Activated naive CD8-positive, alpha-beta T cell treated with anti-CD3 and anti-CD28 coated beads, Interleukin-2, amount 50 U/mL, for 24 hours (primary cell): ENCODE results near the gene HIPK2.

Experiments
- ATAC-seq: fragments of 150-1000 bp; cut with Tn5 transposase; one replicate; pipeline ENCODE4 v1.10.0; 2021
- DNase-seq: peaks from one replicate; pipeline ENCODE4 v3.0.0; 2021
- H3K27ac Mint-ChIP-seq: one replicate; pipeline ENCODE4 v1.8.0; 2021; ENCODE audit warnings: mild to moderate bottlenecking, mixed read lengths
- H3K27me3 Mint-ChIP-seq: one replicate; pipeline ENCODE4 v1.8.0; 2021; ENCODE audit warnings: mixed read lengths
- H3K36me3 Mint-ChIP-seq: one replicate; pipeline ENCODE4 v1.8.0; 2021; ENCODE audit warnings: low read depth, mixed read lengths
- H3K4me1 Mint-ChIP-seq: one replicate; pipeline ENCODE4 v1.8.0; 2021; ENCODE audit warnings: mixed read lengths
- H3K4me3 Mint-ChIP-seq: one replicate; pipeline ENCODE4 v1.8.0; 2021; ENCODE audit warnings: mild to moderate bottlenecking, moderate library complexity, mixed read lengths
- H3K9me3 Mint-ChIP-seq: one replicate; pipeline ENCODE4 v1.8.0; 2021; ENCODE audit warnings: mixed read lengths

The HIPK2 gene

DNA sequence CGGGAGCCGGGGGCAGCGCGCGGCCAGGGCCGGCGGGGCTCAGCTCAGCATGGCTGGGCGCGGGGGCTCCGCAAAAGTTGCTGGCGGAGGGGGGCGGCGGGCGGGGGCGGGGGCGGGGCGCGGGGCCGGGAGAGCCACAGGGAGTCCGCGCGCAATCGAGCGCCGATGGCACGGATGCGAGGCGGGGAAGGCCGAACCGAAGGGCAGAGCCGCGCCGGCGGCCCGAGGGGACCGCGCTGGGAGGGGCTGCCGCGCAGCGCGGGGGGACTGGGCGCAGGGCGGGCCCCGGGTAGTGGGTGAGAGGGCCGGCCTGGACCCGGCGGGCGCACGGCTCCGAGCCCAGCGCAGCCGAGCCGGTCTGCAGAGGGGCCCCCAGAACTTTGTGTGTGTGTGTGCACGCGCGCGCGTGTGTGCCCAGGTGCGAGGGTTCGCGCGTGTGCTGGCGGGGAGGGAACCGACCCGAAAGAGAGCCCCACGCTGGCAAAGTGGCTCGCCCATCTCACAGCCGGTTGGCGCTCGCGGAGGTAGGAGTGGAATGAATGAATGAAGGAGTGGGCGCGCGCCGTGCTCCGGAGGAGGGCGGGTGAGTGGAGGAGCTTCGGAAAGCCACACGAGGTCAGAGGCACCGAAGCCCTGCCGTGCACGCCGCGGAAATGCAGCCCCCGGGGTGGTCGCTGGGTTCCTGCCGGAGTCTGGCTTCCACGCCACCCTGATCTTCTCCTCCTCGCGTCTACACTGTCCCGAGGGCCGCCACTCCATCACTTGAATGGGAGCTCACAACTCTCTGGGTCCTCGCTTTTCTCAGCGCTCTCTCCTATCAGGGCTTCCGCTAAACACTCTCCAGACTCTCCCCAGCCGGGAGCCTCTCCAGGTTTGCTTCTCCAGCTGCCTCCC is at the start of gene HIPK2:
Gene HIPK2 (minus strand): TSS at position 51 of the 894 bp plus-strand sequence. CDS start 375 bp downstream, outside the sequence.
- DNase-seq = peak; percentile 71
- Mint-ChIP-seq H3K9me3 (no peaks in the 10 kb centered on the region), H3K27me3 (peaks cover 17% of the 10 kb centered on the region), H3K27ac (peak within 1 kb of the TSS; percentile 90), H3K36me3 (no peaks in the 10 kb centered on the region), H3K4me3 (peak within 1 kb of the TSS; percentile 90), H3K4me1 (peaks cover 44% of the 10 kb centered on the region)
- ATAC-seq = peak; percentile 27

DNA sequence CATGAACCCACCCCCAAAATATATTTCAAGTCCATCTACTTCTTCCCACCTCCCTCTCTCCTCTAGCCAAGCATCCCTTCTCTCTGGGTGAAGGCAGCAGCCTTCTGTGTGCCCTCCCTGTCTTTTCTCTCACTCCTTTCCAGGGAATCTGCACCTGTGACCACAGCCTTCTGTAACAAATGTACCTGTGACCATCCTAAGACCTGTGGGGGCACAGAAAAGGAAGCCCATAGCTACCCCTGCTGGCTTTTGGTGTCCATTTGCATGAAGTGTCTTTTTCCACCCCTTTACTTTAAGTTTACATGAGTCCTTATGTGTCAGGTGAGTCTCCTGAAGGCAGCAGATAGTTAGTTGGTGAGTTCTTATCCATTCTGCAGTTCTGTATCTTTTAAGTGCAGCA is 49.2 kb upstream of the HIPK2 start:
- H3K27me3 Mint-ChIP-seq = peaks cover 4% of the 10 kb centered on the region
- H3K4me1 Mint-ChIP-seq = peaks cover 26% of the 10 kb centered on the region
- ATAC-seq (no peak), DNase-seq (no peak)
- H3K9me3 Mint-ChIP-seq = no peaks in the 10 kb centered on the region
- no peak overlapping the region for H3K27ac Mint-ChIP-seq
- no peaks in the 10 kb centered on the region for H3K36me3 Mint-ChIP-seq
- H3K4me3 Mint-ChIP-seq = no peak overlapping the region

DNA sequence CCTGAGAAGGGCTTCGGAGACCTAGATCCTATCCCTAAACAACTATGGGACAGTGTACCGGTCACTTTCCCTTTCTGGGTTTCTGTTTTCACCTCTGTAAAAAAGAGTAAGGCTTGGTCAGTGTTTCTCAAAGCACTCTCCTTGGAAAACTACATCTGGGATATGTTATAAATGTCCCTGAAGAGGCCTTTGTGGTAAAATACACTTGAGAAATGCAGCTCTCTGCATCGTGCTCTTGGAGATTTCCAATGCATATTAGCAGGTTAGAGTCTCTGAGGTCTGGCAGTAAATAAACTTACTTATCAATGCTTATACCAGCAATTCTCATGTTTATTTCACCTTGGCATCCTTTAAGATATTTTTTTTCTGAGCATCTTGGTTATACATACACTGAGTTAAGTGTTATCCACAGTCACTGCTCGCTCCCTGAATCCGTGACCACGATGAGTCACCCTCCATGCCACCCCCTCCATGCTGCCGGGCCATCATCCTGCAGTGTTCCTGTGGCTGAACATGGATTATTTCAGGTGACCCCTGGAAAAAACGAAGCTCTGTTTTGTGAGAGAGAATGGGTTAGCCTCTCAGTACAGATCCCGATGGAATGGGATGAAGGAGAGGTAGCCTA is 48.0 kb upstream of the HIPK2 start:
- no peak overlapping the region for H3K4me3 Mint-ChIP-seq
- H3K4me1 Mint-ChIP-seq = peaks cover 20% of the 10 kb centered on the region
- no peak overlapping the region for H3K27ac Mint-ChIP-seq
- DNase-seq = no peak
- ATAC-seq = no peak
- H3K27me3 Mint-ChIP-seq = peaks cover 4% of the 10 kb centered on the region
- H3K36me3 Mint-ChIP-seq = no peaks in the 10 kb centered on the region
- no peaks in the 10 kb centered on the region for H3K9me3 Mint-ChIP-seq

DNA sequence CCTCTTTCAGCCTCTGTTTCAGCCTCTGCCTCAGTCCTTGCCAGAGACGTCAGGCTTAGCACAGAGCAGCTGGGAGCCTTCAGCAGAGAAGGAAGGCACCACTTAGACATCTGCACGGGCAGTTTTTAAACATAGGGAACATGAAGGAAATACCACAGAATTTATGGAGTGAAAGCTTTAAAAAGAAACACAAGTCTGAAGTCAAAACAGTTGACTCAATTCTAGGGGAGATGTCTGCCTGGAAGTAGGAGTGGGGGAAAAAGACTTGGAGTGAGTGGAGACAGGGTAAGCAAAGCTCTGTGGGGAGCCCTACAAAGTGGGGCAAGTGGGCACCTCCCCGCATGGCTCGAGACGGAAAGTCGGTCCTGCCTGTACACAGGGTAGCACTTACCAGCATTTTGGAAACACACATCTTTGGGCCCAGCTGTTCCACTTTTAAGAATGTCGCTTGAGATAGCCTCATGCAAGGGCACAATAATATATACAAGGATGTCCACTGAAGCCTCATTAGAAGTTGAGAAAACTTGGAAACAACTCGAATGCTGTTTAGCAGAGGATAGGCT is 46.2 kb upstream of the HIPK2 start:
- no peaks in the 10 kb centered on the region for H3K9me3 Mint-ChIP-seq
- H3K36me3 Mint-ChIP-seq = no peaks in the 10 kb centered on the region
- H3K4me3 Mint-ChIP-seq = no peak overlapping the region
- H3K27ac Mint-ChIP-seq = no peak overlapping the region
- peaks cover 5% of the 10 kb centered on the region for H3K4me1 Mint-ChIP-seq
- no peak for DNase-seq
- no peak for ATAC-seq
- peaks cover 4% of the 10 kb centered on the region for H3K27me3 Mint-ChIP-seq

DNA sequence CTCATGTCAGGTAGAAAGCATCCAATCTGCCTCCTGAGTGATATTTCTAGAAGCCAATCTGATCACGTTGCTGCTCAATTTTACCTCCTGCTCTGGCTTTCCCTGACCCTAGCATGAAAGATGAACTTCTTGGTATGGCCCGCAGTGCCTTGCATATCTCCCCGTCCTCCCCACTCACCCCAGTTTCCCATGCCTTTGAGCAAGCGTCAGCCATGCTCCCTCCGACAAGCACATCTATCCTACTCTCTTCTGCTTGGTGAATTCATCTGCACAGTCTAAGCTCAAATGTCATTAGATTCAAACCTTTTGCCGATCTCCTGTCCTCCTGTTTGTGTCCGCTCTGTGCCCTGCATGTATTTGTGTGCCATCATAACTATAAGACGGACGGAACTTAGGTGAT is 45.1 kb upstream of the HIPK2 start:
- Mint-ChIP-seq H3K27me3 (peaks cover 4% of the 10 kb centered on the region), H3K27ac (no peak overlapping the region), H3K9me3 (no peaks in the 10 kb centered on the region), H3K4me1 (no peaks in the 10 kb centered on the region), H3K36me3 (no peaks in the 10 kb centered on the region), H3K4me3 (no peak overlapping the region)
- ATAC-seq (no peak), DNase-seq (no peak)

DNA sequence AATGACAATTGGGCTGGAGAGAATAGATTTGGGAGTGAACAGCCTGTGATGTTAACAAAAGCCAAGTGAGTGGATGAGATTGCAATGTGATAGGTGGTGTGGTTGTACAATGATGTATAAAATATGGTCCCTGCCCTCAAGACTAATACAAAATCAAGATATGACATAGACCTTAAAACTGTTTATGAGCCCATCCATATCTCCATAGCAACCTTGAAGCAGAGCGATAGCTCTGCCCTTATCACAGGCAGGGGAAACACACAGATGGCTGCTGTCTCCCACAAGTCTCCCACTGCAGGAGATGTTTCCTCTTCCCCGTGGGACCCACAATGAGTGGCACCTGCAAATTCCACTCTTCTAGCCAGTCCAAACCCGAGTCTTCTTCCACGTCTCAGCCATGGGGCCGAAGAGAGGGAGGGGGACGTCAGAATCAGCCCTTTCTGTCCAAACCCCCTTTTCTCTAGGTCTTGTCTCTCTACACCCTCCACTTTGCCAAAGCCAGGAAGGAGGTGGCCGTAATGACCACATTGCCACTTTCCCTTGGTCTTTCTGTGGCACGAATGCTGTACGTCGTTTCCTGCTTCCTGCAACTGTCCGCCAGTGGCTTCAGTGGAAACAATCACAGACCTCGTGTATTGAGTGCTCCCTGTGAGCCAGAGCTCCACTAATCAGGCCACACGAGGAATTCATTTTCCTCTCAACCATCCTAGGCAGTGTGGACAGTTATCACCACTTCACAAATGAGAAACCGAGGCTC is 43.7 kb upstream of the HIPK2 start:
- ATAC-seq = no peak

DNA sequence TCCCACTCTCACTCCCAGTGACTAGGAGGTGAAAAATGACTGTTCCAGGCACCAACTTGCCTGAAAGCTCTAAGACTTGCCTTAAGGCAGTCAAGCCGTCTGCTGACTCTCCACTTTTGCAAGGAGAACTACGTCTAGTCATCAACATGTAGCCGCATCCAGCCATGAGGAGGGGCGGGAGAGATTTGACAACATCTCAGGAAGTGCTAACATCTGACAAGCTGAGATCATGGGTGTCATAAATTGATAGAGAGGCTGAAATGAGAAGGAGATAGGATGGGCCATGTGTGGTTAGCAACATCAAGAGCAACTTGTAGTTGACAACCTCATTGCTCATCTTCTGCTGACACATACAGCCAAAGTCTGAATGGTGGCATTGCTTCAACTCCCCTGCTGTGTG is 42.3 kb upstream of the HIPK2 start:
- ATAC-seq = no peak
- Mint-ChIP-seq H3K36me3 (no peaks in the 10 kb centered on the region), H3K27me3 (peaks cover under 1% of the 10 kb centered on the region), H3K4me3 (no peak overlapping the region), H3K27ac (no peak overlapping the region), H3K4me1 (no peaks in the 10 kb centered on the region), H3K9me3 (peaks cover 11% of the 10 kb centered on the region)
- DNase-seq = no peak

More for the DNA sequence above, 43.7 kb upstream of the HIPK2 start:
- peaks cover 4% of the 10 kb centered on the region for H3K9me3 Mint-ChIP-seq
- H3K36me3 Mint-ChIP-seq = no peaks in the 10 kb centered on the region
- H3K4me3 Mint-ChIP-seq = no peak overlapping the region
- peaks cover 4% of the 10 kb centered on the region for H3K27me3 Mint-ChIP-seq
- H3K27ac Mint-ChIP-seq = no peak overlapping the region
- H3K4me1 Mint-ChIP-seq = no peaks in the 10 kb centered on the region
- no peak for DNase-seq

DNA sequence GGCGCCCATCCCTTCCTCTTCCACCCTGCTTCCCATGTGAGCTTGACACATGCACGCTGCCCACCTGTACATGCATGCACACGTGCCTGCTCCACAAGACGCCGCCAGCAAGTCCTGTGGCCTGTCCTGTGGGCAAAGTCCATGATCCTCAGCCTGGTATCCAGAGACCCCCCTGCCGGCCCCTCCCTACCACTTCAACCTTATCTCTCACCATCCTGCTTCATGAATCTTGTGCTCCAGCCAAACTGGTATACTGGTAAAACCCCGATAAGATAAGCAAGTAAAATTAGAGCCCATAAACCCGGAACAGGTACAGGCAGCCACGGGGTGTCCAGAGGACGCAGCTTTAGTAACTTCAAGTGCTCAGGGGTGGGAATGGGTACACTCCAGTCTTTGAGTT is 39.5 kb upstream of the HIPK2 start:
- Mint-ChIP-seq H3K36me3 (no peaks in the 10 kb centered on the region), H3K9me3 (peaks cover 11% of the 10 kb centered on the region), H3K27ac (no peak overlapping the region), H3K27me3 (no peaks in the 10 kb centered on the region), H3K4me1 (peaks cover 6% of the 10 kb centered on the region), H3K4me3 (no peak overlapping the region)
- ATAC-seq (no peak), DNase-seq (no peak)

DNA sequence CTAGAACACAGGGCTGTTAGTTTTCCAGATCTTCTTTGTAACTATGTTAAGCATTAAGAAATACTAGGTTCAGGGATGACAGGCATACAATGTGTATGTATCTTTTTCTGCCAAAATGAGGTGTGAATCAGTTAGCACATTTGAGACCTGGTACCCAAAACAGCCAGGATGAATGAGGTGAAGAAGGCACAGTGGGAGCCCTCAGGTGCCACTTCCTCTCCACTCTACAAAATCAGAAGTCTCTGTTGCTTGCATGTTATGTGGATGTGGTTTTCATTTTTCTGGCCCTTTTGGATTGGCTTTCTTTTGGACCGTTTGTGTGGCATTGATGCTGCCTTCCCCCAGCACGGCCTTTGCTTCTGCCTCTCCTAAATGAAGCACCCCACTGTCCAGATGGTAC is 35.9 kb upstream of the HIPK2 start:
- no peak overlapping the region for H3K4me3 Mint-ChIP-seq
- DNase-seq (no peak), ATAC-seq (no peak)
- no peaks in the 10 kb centered on the region for H3K36me3 Mint-ChIP-seq
- H3K27ac Mint-ChIP-seq = no peak overlapping the region
- H3K9me3 Mint-ChIP-seq = peaks cover 11% of the 10 kb centered on the region
- H3K27me3 Mint-ChIP-seq = no peaks in the 10 kb centered on the region
- peaks cover 16% of the 10 kb centered on the region for H3K4me1 Mint-ChIP-seq

DNA sequence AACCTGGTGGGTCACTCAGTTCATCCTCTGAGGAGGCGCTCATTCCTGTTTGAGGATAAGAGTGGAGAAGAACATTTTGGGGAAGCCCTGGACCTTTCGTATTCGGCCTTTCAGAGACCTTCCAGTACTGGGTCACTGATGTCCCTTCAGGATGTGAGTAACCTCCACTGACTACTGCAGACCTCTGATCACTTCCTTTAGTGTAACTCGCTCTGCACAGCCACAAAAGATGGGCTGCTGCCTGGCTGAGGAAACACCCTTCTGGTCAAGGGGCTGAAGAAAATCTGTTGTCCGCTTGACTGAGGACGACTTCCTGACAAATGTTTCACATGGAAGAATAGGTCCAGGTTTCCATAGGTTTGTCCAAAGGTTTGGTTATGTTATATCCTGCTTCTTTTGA is 35.4 kb upstream of the HIPK2 start:
- no peaks in the 10 kb centered on the region for H3K27me3 Mint-ChIP-seq
- no peak overlapping the region for H3K4me3 Mint-ChIP-seq
- H3K4me1 Mint-ChIP-seq = peaks cover 16% of the 10 kb centered on the region
- ATAC-seq (no peak), DNase-seq (no peak)
- H3K9me3 Mint-ChIP-seq = peaks cover 11% of the 10 kb centered on the region
- no peaks in the 10 kb centered on the region for H3K36me3 Mint-ChIP-seq
- no peak overlapping the region for H3K27ac Mint-ChIP-seq

DNA sequence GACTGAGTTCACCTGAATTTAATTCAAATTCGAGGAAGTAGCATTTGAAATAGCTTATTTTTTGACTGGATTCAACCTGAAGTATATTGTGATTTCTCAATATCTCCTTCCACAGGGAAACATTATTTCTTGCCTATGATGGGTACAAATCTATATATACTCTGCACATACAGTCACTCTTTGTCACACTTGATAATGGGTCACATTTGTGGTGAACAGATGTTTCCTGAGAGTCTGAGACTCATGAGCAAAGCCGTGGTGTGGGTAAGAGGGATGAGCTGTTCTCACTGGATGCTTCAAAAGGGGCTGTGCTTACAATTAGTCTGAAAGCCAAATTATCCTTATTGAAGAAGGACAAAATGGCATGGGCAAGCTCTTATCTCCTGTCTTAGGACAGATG is 33.3 kb upstream of the HIPK2 start:
- no peaks in the 10 kb centered on the region for H3K36me3 Mint-ChIP-seq
- no peak overlapping the region for H3K4me3 Mint-ChIP-seq
- H3K27ac Mint-ChIP-seq = peak overlapping the region; percentile 10
- ATAC-seq (peak; percentile 92), DNase-seq (no peak)
- H3K27me3 Mint-ChIP-seq = peaks cover 3% of the 10 kb centered on the region
- H3K4me1 Mint-ChIP-seq = peaks cover 16% of the 10 kb centered on the region
- H3K9me3 Mint-ChIP-seq = peaks cover 10% of the 10 kb centered on the region

DNA sequence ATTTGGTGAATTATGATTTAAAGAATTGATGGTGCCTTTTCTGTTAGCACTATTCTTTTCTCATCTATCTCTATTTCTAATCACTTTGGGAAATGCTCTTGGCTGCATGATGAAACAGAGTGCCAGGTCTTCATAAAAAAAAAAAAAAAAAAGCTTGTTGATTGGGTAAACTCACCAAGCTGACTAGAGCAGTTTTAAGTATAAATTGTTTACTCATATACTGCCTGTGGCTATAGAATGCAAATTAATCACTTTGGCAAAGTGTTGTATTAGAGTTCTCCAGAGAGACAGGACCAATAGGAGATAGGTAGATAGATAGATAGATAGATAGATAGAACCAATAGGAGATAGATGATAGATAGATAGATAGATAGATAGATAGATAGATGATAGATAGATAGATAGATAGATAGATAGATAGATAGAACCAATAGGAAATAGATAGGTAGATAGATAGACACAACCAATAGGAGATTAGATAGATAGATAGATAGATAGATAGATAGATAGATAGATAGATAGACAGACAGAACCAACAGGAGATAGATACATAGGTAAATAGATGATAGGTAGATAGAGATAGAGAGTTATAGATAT is 31.1 kb upstream of the HIPK2 start:
- Mint-ChIP-seq H3K4me1 (peaks cover 16% of the 10 kb centered on the region), H3K36me3 (peaks cover 6% of the 10 kb centered on the region), H3K27ac (no peak overlapping the region), H3K9me3 (peaks cover 4% of the 10 kb centered on the region), H3K27me3 (peaks cover 3% of the 10 kb centered on the region), H3K4me3 (no peak overlapping the region)
- DNase-seq (no peak), ATAC-seq (no peak)

DNA sequence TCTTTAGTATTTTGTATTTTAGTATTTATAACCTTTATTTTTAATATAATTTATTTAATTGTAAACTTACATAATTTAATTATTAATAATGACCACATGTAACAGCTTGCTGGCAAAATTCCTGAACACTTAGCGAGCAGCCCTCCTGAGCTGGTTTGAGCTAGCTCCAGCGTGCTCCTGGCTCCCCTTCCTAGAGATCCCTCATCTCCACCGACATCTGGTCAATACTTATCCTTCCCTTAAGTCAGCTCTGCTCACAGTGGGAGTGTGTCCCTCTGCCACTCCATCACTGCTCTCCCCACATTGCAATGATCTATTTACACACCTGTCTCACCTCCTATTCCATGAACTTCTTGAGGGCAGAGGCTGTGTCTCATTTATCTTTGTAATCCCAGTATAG is 30.6 kb upstream of the HIPK2 start:
- H3K9me3 Mint-ChIP-seq = peaks cover 4% of the 10 kb centered on the region
- H3K4me1 Mint-ChIP-seq = peaks cover 11% of the 10 kb centered on the region
- H3K36me3 Mint-ChIP-seq = peaks cover 6% of the 10 kb centered on the region
- ATAC-seq (no peak), DNase-seq (no peak)
- H3K4me3 Mint-ChIP-seq = no peak overlapping the region
- no peak overlapping the region for H3K27ac Mint-ChIP-seq
- peaks cover 3% of the 10 kb centered on the region for H3K27me3 Mint-ChIP-seq

DNA sequence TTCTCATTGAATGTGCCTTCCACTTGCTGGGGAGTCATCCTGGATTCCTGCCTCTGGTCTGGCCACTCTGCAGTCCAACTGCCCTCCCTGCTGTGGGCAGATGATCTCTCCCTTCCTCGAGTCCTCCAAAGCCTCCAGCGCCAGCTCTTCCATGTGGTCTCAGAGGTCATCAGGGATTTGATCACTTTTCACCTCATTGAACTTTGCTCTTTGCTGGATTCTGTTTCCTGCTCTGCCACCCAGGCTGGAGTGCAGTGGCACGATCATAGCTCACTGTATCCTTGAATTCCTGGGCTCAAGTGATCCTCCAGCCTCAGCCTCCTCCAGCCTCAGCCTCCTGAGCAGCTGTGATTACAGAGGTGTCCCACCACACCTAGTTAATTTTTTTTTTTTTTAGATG is 29.2 kb upstream of the HIPK2 start:
- no peak for ATAC-seq
- Mint-ChIP-seq H3K9me3 (peaks cover 13% of the 10 kb centered on the region), H3K27me3 (peaks cover 3% of the 10 kb centered on the region), H3K4me1 (peaks cover 13% of the 10 kb centered on the region), H3K36me3 (peaks cover 12% of the 10 kb centered on the region), H3K4me3 (no peak overlapping the region), H3K27ac (no peak overlapping the region)
- no peak for DNase-seq
